H1 (cell line): ENCODE data around the gene CCNT2. TPM values are rescaled to one million over a fixed set of nuclear protein-coding genes. Genes with fewer than 3 reads are reported as not detected.

Experiments used
- TEAD4 ChIP-seq: IDR thresholded peaks from 2 replicates; pipeline ENCODE4 v1.6.1; 2012; ENCODE audit warnings: low read depth, low read length, inconsistent platforms, mixed read lengths
- polyA plus RNA-seq, 7 experiments: library from polyadenylated mRNA; depleted of rRNA in 3 of 7; stranded (reverse) in 5 of 7; unstranded in 2 of 7; fragments of >200 nt in 5 of 7; fragments of 200-250 nt in 2 of 7; gene quantifications; 1 replicate in 5 of 7; 2 replicates in 1 of 7; 4 replicates in 1 of 7; pipeline versions ENCODE4 v1.2.1 to v1.2.3, GENCODE V29; 2011 to 2013; ENCODE audit warnings: missing spikeins in 2 of 7, mixed read lengths in 2 of 7
- total RNA-seq: library from RNA; stranded (reverse); fragmentation: NEBNext Ultra II Directional; extraction: Animal tissue kit (Norgen Biotek cat#: 25700); gene quantifications from 2 replicates; pipeline ENCODE4 v1.2.1, GENCODE V29; 2021

Gene CCNT2
- total and polyA plus RNA-seq, 2 of the 8 experiments (the other 6 are each of a cell fraction or from before 2014, with no cell fraction given) = 13.0 to 39.7 TPM

DNA sequence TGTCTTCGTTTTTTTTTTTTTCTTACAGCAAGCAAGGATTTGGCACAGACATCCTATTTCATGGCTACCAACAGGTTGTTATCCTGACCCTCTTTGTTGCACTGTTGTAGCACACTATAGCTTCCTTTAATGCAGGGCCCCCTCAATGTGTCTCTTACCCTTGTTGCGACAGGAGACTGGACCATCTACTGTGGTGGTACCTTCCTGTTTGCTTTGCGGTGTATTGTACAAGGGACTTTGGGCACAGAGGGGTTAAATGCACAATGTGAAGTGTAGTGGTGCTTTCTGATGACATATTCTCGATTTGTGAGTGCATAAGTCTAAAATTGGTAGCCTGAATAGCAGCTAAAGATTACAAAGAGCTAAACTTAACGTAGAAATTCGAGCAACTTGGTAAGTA, 27.5 kb downstream of the CCNT2 start (continued):
- no peak for TF ChIP-seq TEAD4
